NCI-H1436 (cell line): ENCODE data around the gene FHIT.

Experiments used
- DNase-seq: peaks from one replicate; lab custom pipeline; 2025; lab: John Stamatoyannopoulos, UW

FHIT gene

GRCh38 chr3:60463685-60464084 lies 787.6 kb downstream of the FHIT start:
- DNase-seq = no peak

- DNase-seq = peak; percentile 15
Observed at GRCh38 chr3:60461267-60461666, 790.0 kb downstream of the FHIT start.

GRCh38 chr3:60456180-60456579 lies 795.1 kb downstream of the FHIT start:
- DNase-seq = no peak

- no peak for DNase-seq
Observed at GRCh38 chr3:60453326-60453725, 797.9 kb downstream of the FHIT start.

- DNase-seq = no peak
Observed at GRCh38 chr3:60448696-60449095, 802.6 kb downstream of the FHIT start.

GRCh38 chr3:60445446-60445845 lies 805.8 kb downstream of the FHIT start:
- DNase-seq = no peak

- no peak for DNase-seq
Observed at GRCh38 chr3:60444898-60445437, 806.3 kb downstream of the FHIT start.

- no peak for DNase-seq
Observed at GRCh38 chr3:60440869-60441268, 810.4 kb downstream of the FHIT start.

- DNase-seq = no peak
Observed at GRCh38 chr3:60435941-60436650, 815.2 kb downstream of the FHIT start.

GRCh38 chr3:60434950-60435349 lies 816.3 kb downstream of the FHIT start:
- no peak for DNase-seq

- no peak for DNase-seq
Observed at GRCh38 chr3:60434323-60434722, 816.9 kb downstream of the FHIT start.

- no peak for DNase-seq
Observed at GRCh38 chr3:60431599-60431958, 819.7 kb downstream of the FHIT start.

GRCh38 chr3:60430205-60430604 lies 821.0 kb downstream of the FHIT start:
- DNase-seq = no peak

GRCh38 chr3:60427109-60427508 lies 824.1 kb downstream of the FHIT start:
- DNase-seq = no peak

- DNase-seq = no peak
Observed at GRCh38 chr3:60424942-60425341, 826.3 kb downstream of the FHIT start.

GRCh38 chr3:60424034-60424433 lies 827.2 kb downstream of the FHIT start:
- DNase-seq = no peak

- no peak for DNase-seq
Observed at GRCh38 chr3:60423556-60423955, 827.7 kb downstream of the FHIT start.

- DNase-seq = no peak
Observed at GRCh38 chr3:60421749-60422446, 829.4 kb downstream of the FHIT start.

- DNase-seq = peak; percentile 19
Observed at GRCh38 chr3:60417576-60417975, 833.7 kb downstream of the FHIT start.

- no peak for DNase-seq
Observed at GRCh38 chr3:60414011-60414410, 837.2 kb downstream of the FHIT start.

- no peak for DNase-seq
Observed at GRCh38 chr3:60413551-60413950, 837.7 kb downstream of the FHIT start.

- no peak for DNase-seq
Observed at GRCh38 chr3:60403866-60404265, 847.4 kb downstream of the FHIT start.

GRCh38 chr3:60402931-60403330 lies 848.3 kb downstream of the FHIT start:
- DNase-seq = no peak
